Measurements from ENCODE around the gene AGR2.
"Not testable (repeated sequence)": the region's sequence is repeated elsewhere in the genome, so short reads cannot be mapped to it uniquely, and the experiment has no call there.

Gene AGR2

GRCh38 chr7:16804674-16805439 is at the start of gene AGR2:
Gene AGR2 (minus strand): TSS chr7:16804999. CDS start chr7:16801796, 3,203 bp downstream.
- DNase-seq = no peak

GRCh38 chr7:16853189-16853588 is 48.4 kb upstream of the AGR2 start:
- not testable (repeated sequence) for DNase-seq

GRCh38 chr7:16851829-16852228 is 47.0 kb upstream of the AGR2 start:
- DNase-seq = no peak

- no peak for DNase-seq
These were observed 46.0 kb upstream of the AGR2 start for GRCh38 chr7:16850614-16851466.

- no peak for DNase-seq
These were observed 44.7 kb upstream of the AGR2 start for GRCh38 chr7:16849296-16850148.

- no peak for DNase-seq
These were observed 42.6 kb upstream of the AGR2 start for GRCh38 chr7:16847381-16847860.

GRCh38 chr7:16846601-16847165 is 41.9 kb upstream of the AGR2 start:
- DNase-seq = no peak

GRCh38 chr7:16845746-16846145 is 40.9 kb upstream of the AGR2 start:
- no peak for DNase-seq

- DNase-seq = no peak
These were observed 36.9 kb upstream of the AGR2 start for GRCh38 chr7:16841681-16842080.

- DNase-seq = no peak
These were observed 35.3 kb upstream of the AGR2 start for GRCh38 chr7:16840094-16840493.

- no peak for DNase-seq
These were observed 34.8 kb upstream of the AGR2 start for GRCh38 chr7:16839646-16840045.

GRCh38 chr7:16838891-16839290 is 34.1 kb upstream of the AGR2 start:
- DNase-seq = no peak

GRCh38 chr7:16838386-16838785 is 33.6 kb upstream of the AGR2 start:
- no peak for DNase-seq

- no peak for DNase-seq
These were observed 31.7 kb upstream of the AGR2 start for GRCh38 chr7:16836481-16836880.

GRCh38 chr7:16833373-16833772 is 28.6 kb upstream of the AGR2 start:
- DNase-seq = no peak

- DNase-seq = no peak
These were observed 21.3 kb upstream of the AGR2 start for GRCh38 chr7:16826060-16826459.

GRCh38 chr7:16822029-16822428 is 17.2 kb upstream of the AGR2 start:
- no peak for DNase-seq

- DNase-seq = no peak
These were observed 13.9 kb upstream of the AGR2 start for GRCh38 chr7:16818732-16819131.

GRCh38 chr7:16817536-16817935 is 12.7 kb upstream of the AGR2 start:
- DNase-seq = no peak

- DNase-seq = no peak
These were observed 12.0 kb upstream of the AGR2 start for GRCh38 chr7:16816824-16817223.

- DNase-seq = no peak
These were observed 10.2 kb upstream of the AGR2 start for GRCh38 chr7:16815001-16815400.

GRCh38 chr7:16813232-16813616 is 8.4 kb upstream of the AGR2 start:
- no peak for DNase-seq

Data from right forelimb (tissue), 1 donor.